ENCODE measurements around the gene IVNS1ABP.
"Not testable (repeated sequence)": the region's sequence is repeated elsewhere in the genome, so short reads cannot be mapped to it uniquely, and the experiment has no call there.

Gene IVNS1ABP

GRCh38 chr1:185317034-185317885 lies at the start of gene IVNS1ABP:
TSS of gene IVNS1ABP (minus strand) at chr1:185317243. CDS start at chr1:185309493, 7,750 bp downstream.
- peak; percentile 97 to 99 (median 98) for DNase-seq

- DNase-seq: no peak
These were observed 48.9 kb upstream of the IVNS1ABP start for GRCh38 chr1:185365951-185366350.

GRCh38 chr1:185364528-185364927 lies 47.5 kb upstream of the IVNS1ABP start:
- DNase-seq: not testable (repeated sequence)

- DNase-seq: no peak
These were observed 46.2 kb upstream of the IVNS1ABP start for GRCh38 chr1:185363205-185363604.

GRCh38 chr1:185360714-185361113 lies 43.7 kb upstream of the IVNS1ABP start:
- DNase-seq: no peak

GRCh38 chr1:185358957-185359356 lies 41.9 kb upstream of the IVNS1ABP start:
- no peak for DNase-seq

- DNase-seq: no peak
These were observed 38.9 kb upstream of the IVNS1ABP start for GRCh38 chr1:185355947-185356346.

GRCh38 chr1:185353124-185353523 lies 36.1 kb upstream of the IVNS1ABP start:
- no peak for DNase-seq

GRCh38 chr1:185351734-185352466 lies 34.9 kb upstream of the IVNS1ABP start:
- no peak for DNase-seq

- DNase-seq: no peak
These were observed 33.0 kb upstream of the IVNS1ABP start for GRCh38 chr1:185350027-185350442.

GRCh38 chr1:185349556-185349955 lies 32.5 kb upstream of the IVNS1ABP start:
- DNase-seq: no peak

- no peak for DNase-seq
These were observed 31.9 kb upstream of the IVNS1ABP start for GRCh38 chr1:185348985-185349384.

- no peak for DNase-seq
These were observed 31.3 kb upstream of the IVNS1ABP start for GRCh38 chr1:185348296-185348695.

GRCh38 chr1:185345913-185346720 lies 29.1 kb upstream of the IVNS1ABP start:
- DNase-seq: no peak

GRCh38 chr1:185343306-185343705 lies 26.3 kb upstream of the IVNS1ABP start:
- no peak for DNase-seq

GRCh38 chr1:185342672-185343259 lies 25.7 kb upstream of the IVNS1ABP start:
- DNase-seq: no peak

GRCh38 chr1:185342017-185342416 lies 25.0 kb upstream of the IVNS1ABP start:
- DNase-seq: no peak

GRCh38 chr1:185341196-185341781 lies 24.2 kb upstream of the IVNS1ABP start:
- no peak for DNase-seq

GRCh38 chr1:185338719-185339622 lies 21.9 kb upstream of the IVNS1ABP start:
- DNase-seq: peak in 4 of 6 experiments; percentile 4 to 56 (median 50)

GRCh38 chr1:185337246-185337645 lies 20.2 kb upstream of the IVNS1ABP start:
- no peak for DNase-seq

GRCh38 chr1:185334182-185334581 lies 17.1 kb upstream of the IVNS1ABP start:
- no peak for DNase-seq
